ENCODE data around the gene CPNE2. TPM values are rescaled to one million over a fixed set of nuclear protein-coding genes. Genes with fewer than 3 reads are reported as not detected.

The CPNE2 gene
- total RNA-seq, 1 experiment from 2014 or later, result 43.0 TPM

DNA sequence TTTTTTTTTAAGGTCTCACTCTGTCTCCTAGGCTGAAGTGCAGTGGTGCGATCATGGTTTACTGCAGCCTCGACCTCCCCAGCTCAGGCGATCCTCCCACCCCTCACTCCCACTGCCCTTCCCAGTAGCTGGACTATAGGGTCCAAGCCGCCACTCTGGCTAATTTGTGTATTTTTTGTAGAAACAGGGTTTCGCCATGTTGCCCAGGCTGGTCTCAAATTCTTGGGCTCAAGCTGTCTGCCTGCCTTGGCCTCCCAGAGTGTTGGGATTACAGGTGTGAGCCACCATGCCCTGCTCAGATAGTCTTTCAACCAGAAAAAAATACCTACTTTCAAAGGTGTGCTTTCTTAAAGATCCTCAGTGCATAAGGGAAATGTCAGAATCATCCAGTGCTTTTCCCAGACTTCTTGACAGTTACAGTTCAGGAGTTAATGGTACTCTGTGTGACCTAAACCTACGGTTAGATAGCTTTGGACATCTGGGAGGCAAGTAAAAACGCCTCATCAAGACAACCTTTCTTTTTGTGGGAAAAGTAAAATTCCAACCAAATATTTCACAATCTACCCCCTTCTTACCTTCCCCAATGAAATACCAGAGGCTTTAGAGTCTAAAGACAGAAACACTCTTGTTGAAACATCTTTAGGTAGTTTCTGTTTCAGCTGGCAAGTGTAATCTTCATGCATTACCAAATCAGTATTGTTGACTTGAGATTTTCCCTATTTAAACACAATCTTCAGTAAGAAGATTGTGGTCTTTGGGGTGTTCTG is 100.5 kb downstream of the CPNE2 start:
- peak; percentile 30 for DNase-seq (ENCODE audit: low spot score)

DNA sequence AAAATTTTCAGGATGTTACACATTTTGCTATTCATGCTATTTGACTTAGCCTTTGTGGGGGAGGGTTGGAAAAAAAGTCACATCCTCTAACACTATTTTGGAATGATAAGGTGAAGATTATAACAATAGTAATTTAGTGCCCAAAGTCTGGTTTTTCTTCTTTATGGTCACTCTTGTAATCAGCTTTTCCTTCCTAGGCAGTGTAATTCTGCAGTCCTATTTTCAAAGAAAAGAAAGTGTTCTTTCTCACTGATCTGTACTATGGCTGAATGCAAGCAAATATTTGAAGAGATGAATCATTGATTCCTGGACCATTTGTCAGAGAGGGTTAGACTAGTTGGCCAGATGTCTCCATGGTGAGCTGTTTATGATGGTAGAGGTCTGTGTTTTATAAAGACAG is 102.1 kb downstream of the CPNE2 start:
- DNase-seq (ENCODE audit: low spot score), result peak; percentile 90

DNA sequence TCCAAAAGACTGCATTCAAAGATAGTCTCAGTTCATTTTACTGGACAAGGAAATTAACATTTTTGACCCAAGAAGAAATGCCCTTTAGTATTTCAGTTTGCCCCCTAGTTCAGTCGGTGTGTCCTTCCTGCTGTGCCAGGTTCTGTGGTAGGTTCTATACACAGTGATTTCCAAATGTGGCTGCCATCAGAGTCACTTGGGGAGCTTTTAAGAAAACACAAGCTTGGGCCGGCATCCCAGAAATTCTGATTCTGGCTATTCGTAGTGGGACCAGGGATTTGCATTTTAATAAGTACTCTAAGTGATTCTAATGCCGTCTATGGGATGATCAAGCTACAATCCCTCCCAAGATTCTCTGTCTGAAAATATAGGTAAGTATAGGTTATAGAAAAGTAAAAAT is 103.9 kb downstream of the CPNE2 start:
- no peak for DNase-seq (ENCODE audit: low spot score)

DNA sequence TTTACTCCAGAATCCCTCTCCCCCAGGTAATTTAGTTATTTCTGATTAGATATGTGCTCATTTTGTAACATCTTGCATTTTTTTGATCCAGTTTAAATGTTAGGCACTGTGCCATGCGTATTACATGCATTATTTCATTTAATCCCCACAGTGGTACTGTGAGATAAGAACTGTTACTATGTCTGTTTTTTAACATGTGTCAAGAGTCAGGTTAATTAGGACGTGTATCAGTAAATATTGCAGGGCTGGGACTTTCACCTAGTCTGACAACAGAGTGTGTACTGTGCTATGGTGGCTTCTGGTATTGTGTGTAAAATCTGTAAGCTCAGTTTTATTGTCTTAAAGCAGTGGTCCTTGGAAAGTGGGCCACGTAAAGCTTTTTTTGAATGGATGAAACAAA is 104.4 kb downstream of the CPNE2 start:
- DNase-seq (ENCODE audit: low spot score), result no peak

Other genes with a start within 250 kb of the CPNE2 start
- gene SLC12A3, start 227.4 kb upstream of the CPNE2 start, total RNA-seq (2014; rRNA removed; shearing (Covaris generic)), result not detected in 2 replicates
- gene HERPUD1, start 160.4 kb upstream of the CPNE2 start, total RNA-seq (2014; rRNA removed; shearing (Covaris generic)), result 35.0 and 55.6 TPM in 2 replicates
- not detected in 2 replicates for gene CETP, start 130.6 kb upstream of the CPNE2 start, total RNA-seq (2014; rRNA removed; shearing (Covaris generic))
- gene NLRC5, start 103.0 kb upstream of the CPNE2 start, total RNA-seq (2014; rRNA removed; shearing (Covaris generic)), result 15.0 and 20.2 TPM in 2 replicates
- 170 and 232 TPM in 2 replicates for gene PSME3IP1, start 93.5 kb downstream of the CPNE2 start, total RNA-seq (2014; rRNA removed; shearing (Covaris generic))
- gene RSPRY1, start 93.7 kb downstream of the CPNE2 start, total RNA-seq (2014; rRNA removed; shearing (Covaris generic)), result 25.8 and 28.7 TPM in 2 replicates
- 165 and 172 TPM in 2 replicates for gene ARL2BP, start 152.7 kb downstream of the CPNE2 start, total RNA-seq (2014; rRNA removed; shearing (Covaris generic))
- 0.55 TPM in 1 of 2 replicates, not detected in the other for gene PLLP, start 192.1 kb downstream of the CPNE2 start, total RNA-seq (2014; rRNA removed; shearing (Covaris generic))